B cell (primary cell): ENCODE results near the gene ZBTB5.

ENCODE experiments used
- EZH2 ChIP-seq: IDR thresholded peaks from 2 replicates; pipeline ENCODE4 v1.6.1; 2012; ENCODE audit warnings: borderline replicate concordance, low read depth, mild to moderate bottlenecking, moderate library complexity, low read length; ENCODE audit not compliant: insufficient read depth, poor library complexity, severe bottlenecking
- TF ChIP-seq, protein P1 (sequence below): fragments of 200-600 bp; IDR thresholded peaks from one replicate; pipeline ENCODE4 v1.8.0; 2022; ENCODE audit warnings: antibody characterized with exemption, mild to moderate bottlenecking

DNA sequence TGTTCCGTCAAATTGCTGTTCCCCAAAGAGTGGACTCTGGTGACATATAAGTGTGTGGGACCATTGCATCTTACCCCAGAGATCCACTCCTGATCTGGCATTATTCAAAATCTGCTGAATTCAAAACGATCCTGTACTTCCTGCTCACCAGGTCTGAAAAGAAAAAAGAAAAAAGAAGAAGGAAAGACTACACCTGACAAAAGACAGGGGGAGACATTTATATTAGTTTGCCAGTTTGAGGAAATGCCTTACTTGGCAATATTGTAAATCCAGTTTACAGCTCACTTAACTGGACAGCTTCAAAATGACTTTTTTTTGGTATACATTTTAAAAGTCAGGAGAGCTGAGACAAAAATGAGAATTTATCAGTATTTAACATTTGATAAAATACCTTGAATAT lies 57.8 kb downstream of the ZBTB5 start:
- TF ChIP-seq, protein P1, sequence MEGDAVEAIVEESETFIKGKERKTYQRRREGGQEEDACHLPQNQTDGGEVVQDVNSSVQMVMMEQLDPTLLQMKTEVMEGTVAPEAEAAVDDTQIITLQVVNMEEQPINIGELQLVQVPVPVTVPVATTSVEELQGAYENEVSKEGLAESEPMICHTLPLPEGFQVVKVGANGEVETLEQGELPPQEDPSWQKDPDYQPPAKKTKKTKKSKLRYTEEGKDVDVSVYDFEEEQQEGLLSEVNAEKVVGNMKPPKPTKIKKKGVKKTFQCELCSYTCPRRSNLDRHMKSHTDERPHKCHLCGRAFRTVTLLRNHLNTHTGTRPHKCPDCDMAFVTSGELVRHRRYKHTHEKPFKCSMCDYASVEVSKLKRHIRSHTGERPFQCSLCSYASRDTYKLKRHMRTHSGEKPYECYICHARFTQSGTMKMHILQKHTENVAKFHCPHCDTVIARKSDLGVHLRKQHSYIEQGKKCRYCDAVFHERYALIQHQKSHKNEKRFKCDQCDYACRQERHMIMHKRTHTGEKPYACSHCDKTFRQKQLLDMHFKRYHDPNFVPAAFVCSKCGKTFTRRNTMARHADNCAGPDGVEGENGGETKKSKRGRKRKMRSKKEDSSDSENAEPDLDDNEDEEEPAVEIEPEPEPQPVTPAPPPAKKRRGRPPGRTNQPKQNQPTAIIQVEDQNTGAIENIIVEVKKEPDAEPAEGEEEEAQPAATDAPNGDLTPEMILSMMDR, result peak; percentile 63
- TF ChIP-seq EZH2, result no peak
